NOMO-1 (cell line): ENCODE measurements around the gene ZNF425.
"Not testable (repeated sequence)": the region's sequence is repeated elsewhere in the genome, so short reads cannot be mapped to it uniquely, and the experiment has no call there.

Source experiments
- DNase-seq, 2 experiments: peaks; one replicate each; lab custom pipeline; 2025; ENCODE audit not compliant: unreplicated experiment in 2 of 2; lab: John Stamatoyannopoulos, UW

The ZNF425 gene

GRCh38 chr7:149074116-149074885, 51.8 kb downstream of the ZNF425 start:
- no peak for DNase-seq

- no peak for DNase-seq
Observed at GRCh38 chr7:149072438-149072775, 53.7 kb downstream of the ZNF425 start.

- no peak for DNase-seq
Observed at GRCh38 chr7:149071641-149072437, 54.3 kb downstream of the ZNF425 start.

- no peak for DNase-seq
Observed at GRCh38 chr7:149071182-149071635, 54.9 kb downstream of the ZNF425 start.

GRCh38 chr7:149070372-149071125, 55.6 kb downstream of the ZNF425 start:
- DNase-seq: no peak

- no peak for DNase-seq
Observed at GRCh38 chr7:149067869-149068268, 58.3 kb downstream of the ZNF425 start.

GRCh38 chr7:149063476-149063875, 62.6 kb downstream of the ZNF425 start:
- DNase-seq: no peak

GRCh38 chr7:149062217-149062899, 63.8 kb downstream of the ZNF425 start:
- not testable (repeated sequence) for DNase-seq

- no peak for DNase-seq
Observed at GRCh38 chr7:149060156-149060555, 66.0 kb downstream of the ZNF425 start.

- no peak for DNase-seq
Observed at GRCh38 chr7:149053885-149054284, 72.2 kb downstream of the ZNF425 start.

- DNase-seq: no peak
Observed at GRCh38 chr7:149053384-149053783, 72.7 kb downstream of the ZNF425 start.
